ENCODE measurements around the gene MAG.
A peak's percentile ranks its signal among the peaks of the same experiment; 100 is the strongest.

MAG gene

DNA sequence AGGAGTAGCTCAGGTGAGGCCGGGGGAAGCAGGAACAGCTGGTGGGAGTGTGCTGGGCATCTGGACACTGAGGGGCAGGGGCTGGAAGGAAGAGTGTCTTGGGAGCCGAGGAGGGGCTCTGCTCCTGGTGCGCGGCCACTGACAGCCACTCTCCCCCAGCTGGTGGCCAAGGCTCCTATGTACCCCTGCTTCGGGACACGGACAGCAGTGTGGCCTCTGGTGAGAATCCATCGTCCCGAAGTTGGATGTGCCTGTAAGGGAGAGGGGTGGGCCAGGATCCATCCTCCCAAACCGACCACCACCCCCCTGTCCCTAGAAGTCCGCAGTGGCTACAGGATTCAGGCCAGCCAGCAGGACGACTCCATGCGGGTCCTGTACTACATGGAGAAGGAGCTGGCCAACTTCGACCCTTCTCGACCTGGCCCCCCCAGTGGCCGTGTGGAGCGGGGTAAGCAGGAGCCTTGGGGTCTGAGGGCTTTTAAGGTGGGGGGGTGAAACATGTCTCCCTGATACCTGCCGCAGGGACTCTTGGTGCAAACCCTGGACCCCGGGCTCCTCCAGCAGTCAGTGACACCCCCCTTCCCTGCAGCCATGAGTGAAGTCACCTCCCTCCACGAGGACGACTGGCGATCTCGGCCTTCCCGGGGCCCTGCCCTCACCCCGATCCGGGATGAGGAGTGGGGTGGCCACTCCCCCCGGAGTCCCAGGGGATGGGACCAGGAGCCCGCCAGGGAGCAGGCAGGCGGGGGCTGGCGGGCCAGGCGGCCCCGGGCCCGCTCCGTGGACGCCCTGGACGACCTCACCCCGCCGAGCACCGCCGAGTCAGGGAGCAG is 25.2 kb upstream of the MAG start:
- no peak for TF ChIP-seq EZH2 (IDR thresholded peaks at IDR 0.05; ENCODE audit: borderline replicate concordance, low read length)
- TF ChIP-seq CTCF (IDR thresholded peaks at IDR 0.05; ENCODE audit: low read length) = no peak
- no peak overlapping the region for H2AFZ ChIP-seq (ENCODE audit: low read length)
- peak overlapping the region; percentile 95 for H3K9ac ChIP-seq (ENCODE audit: low read length)
- H3K4me2 ChIP-seq (ENCODE audit: low read length) = peak overlapping the region; percentile 84
- peak overlapping the region; percentile 85 for H3K27ac ChIP-seq (ENCODE audit: low read depth, low read length, poor library complexity, severe bottlenecking)
- no peaks in the 10 kb centered on the region for H4K20me1 ChIP-seq (ENCODE audit: insufficient read depth, low read length)
- H3K4me1 ChIP-seq (ENCODE audit: insufficient read depth, low read length, severe bottlenecking) = peaks cover 42% of the 10 kb centered on the region
- no peaks in the 10 kb centered on the region for H3K27me3 ChIP-seq (ENCODE audit: insufficient read depth, low read length)
- no peaks in the 10 kb centered on the region for H3K9me3 ChIP-seq (ENCODE audit: low read length)
- H3F3A ChIP-seq (ENCODE audit: insufficient read depth, low read length) = no peaks in the 10 kb centered on the region
- no peaks in the 10 kb centered on the region for H3K9me2 ChIP-seq (ENCODE audit: low read depth, low read length)
- H3K4me3 ChIP-seq (ENCODE audit: low read depth, low read length, poor library complexity, severe bottlenecking) = peak overlapping the region; percentile 87
- peaks cover 59% of the 10 kb centered on the region for H3K36me3 ChIP-seq (ENCODE audit: insufficient read depth, low read length)
- H3K79me2 ChIP-seq (ENCODE audit: insufficient read depth, low read length) = no peaks in the 10 kb centered on the region

- no peak overlapping the region for H2AFZ ChIP-seq (ENCODE audit: low read length)
Observed at GRCh38 chr19:35267353-35267817, 24.6 kb upstream of the MAG start.

GRCh38 chr19:35267818-35268535 is 24.0 kb upstream of the MAG start:
- Histone ChIP-seq H3K79me2 (ENCODE audit: insufficient read depth, low read length) (no peaks in the 10 kb centered on the region), H3K4me3 (ENCODE audit: low read depth, low read length, poor library complexity, severe bottlenecking) (peak overlapping the region; percentile 87), H2AFZ (ENCODE audit: low read length) (no peak overlapping the region), H4K20me1 (ENCODE audit: insufficient read depth, low read length) (no peaks in the 10 kb centered on the region), H3F3A (ENCODE audit: insufficient read depth, low read length) (no peaks in the 10 kb centered on the region), H3K36me3 (ENCODE audit: insufficient read depth, low read length) (peaks cover 64% of the 10 kb centered on the region), H3K4me2 (ENCODE audit: low read length) (peak overlapping the region; percentile 84), H3K4me1 (ENCODE audit: insufficient read depth, low read length, severe bottlenecking) (peaks cover 37% of the 10 kb centered on the region), H3K27ac (ENCODE audit: low read depth, low read length, poor library complexity, severe bottlenecking) (peak overlapping the region; percentile 85), H3K27me3 (ENCODE audit: insufficient read depth, low read length) (no peaks in the 10 kb centered on the region), H3K9ac (ENCODE audit: low read length) (peak overlapping the region; percentile 95), H3K9me3 (ENCODE audit: low read length) (no peaks in the 10 kb centered on the region), H3K9me2 (ENCODE audit: low read depth, low read length) (no peaks in the 10 kb centered on the region)
- TF ChIP-seq EZH2 (IDR thresholded peaks at IDR 0.05; ENCODE audit: borderline replicate concordance, low read length) = no peak
- no peak for TF ChIP-seq CTCF (IDR thresholded peaks at IDR 0.05; ENCODE audit: low read length)

More at GRCh38 chr19:35267353-35267817, 24.6 kb upstream of the MAG start:
- H3K27ac ChIP-seq (ENCODE audit: low read depth, low read length, poor library complexity, severe bottlenecking) = peak overlapping the region; percentile 85
- peak overlapping the region; percentile 95 for H3K9ac ChIP-seq (ENCODE audit: low read length)
- H3K36me3 ChIP-seq (ENCODE audit: insufficient read depth, low read length) = peaks cover 62% of the 10 kb centered on the region
- H3K4me3 ChIP-seq (ENCODE audit: low read depth, low read length, poor library complexity, severe bottlenecking) = peak overlapping the region; percentile 87
- no peaks in the 10 kb centered on the region for H4K20me1 ChIP-seq (ENCODE audit: insufficient read depth, low read length)
- no peaks in the 10 kb centered on the region for H3K79me2 ChIP-seq (ENCODE audit: insufficient read depth, low read length)
- no peaks in the 10 kb centered on the region for H3K9me3 ChIP-seq (ENCODE audit: low read length)
- peaks cover 37% of the 10 kb centered on the region for H3K4me1 ChIP-seq (ENCODE audit: insufficient read depth, low read length, severe bottlenecking)
- no peak for TF ChIP-seq EZH2 (IDR thresholded peaks at IDR 0.05; ENCODE audit: borderline replicate concordance, low read length)
- no peak for TF ChIP-seq CTCF (IDR thresholded peaks at IDR 0.05; ENCODE audit: low read length)
- no peaks in the 10 kb centered on the region for H3K9me2 ChIP-seq (ENCODE audit: low read depth, low read length)
- H3K27me3 ChIP-seq (ENCODE audit: insufficient read depth, low read length) = no peaks in the 10 kb centered on the region
- H3F3A ChIP-seq (ENCODE audit: insufficient read depth, low read length) = no peaks in the 10 kb centered on the region
- H3K4me2 ChIP-seq (ENCODE audit: low read length) = peak overlapping the region; percentile 84

Measured in OCI-LY1 (cell line).